Measurements from ENCODE around the gene FAM3A.

Gene FAM3A

DNA sequence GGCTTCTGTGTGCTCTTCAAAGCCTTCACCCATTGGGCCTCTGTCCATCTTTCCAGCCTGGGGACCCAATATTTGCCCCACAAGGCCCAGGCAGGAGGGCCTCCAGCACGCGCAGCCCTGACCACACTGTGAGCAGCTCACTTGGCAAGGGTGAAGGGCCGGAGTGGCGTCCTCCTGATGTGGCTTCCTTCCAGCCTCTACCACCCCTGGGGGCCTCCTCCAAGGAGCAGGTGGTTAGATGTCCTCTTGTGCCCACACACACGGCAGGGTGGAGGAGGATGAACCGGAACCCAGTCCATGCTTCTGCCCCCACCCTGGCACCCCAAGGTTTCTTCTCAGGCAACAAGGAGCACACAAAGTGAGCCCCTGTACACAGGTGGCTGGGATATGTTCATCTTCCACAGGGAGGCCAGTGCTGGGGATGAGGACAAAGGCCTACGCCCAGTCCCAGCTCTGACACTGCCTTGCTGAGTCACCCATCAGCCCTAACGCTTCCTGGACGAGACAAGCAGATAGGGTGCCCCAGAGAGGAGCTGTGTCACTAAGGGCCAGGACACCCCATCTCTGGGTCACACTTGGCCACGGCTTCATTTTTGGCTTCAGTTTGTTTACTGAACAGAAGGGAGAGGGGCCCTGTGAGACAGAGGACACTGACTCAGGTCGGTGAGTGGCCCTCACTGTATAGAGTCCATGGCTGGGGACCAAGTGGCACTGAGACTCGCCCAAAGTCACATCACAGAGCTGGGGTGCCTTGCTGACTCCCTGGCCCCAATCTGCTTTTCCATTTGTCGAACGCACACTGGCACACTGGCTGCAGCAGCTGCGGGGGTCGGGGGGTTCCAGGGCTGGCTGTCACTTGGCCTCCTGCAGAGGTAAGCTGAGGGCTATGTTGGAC is 31.5 kb downstream of the FAM3A start:
- Histone ChIP-seq H3K9me2 (replicated peaks; ENCODE audit: control insufficient read depth, low read length) (no peaks in the 10 kb centered on the region), H3K27me3 (ENCODE audit: control insufficient read depth, low read length) (no peaks in the 10 kb centered on the region), H3K27ac (ENCODE audit: low read depth, low read length) (no peak overlapping the region), H3K4me3 (ENCODE audit: low read length) (peak overlapping the region; percentile 68; the same call in 1 of the 2 replicates), H3K9me3 (ENCODE audit: control insufficient read depth, insufficient read depth, low read length) (no peaks in the 10 kb centered on the region), H3K4me2 (ENCODE audit: low read length) (peak overlapping the region; percentile 87), H3K79me2 (ENCODE audit: control insufficient read depth, low read length) (peaks cover 51% of the 10 kb centered on the region), H3K4me1 (ENCODE audit: control insufficient read depth, low read length) (peaks cover 67% of the 10 kb centered on the region), H3F3A (ENCODE audit: control insufficient read depth, insufficient read depth) (no peaks in the 10 kb centered on the region; the same call in 1 of the 2 replicates), H3K36me3 (ENCODE audit: control insufficient read depth, low read length) (peaks cover 32% of the 10 kb centered on the region), H4K20me1 (ENCODE audit: control insufficient read depth, insufficient read depth, low read depth, low read length) (no peaks in the 10 kb centered on the region)
- TF ChIP-seq EZH2phosphoT487 (IDR thresholded peaks at IDR 0.05; ENCODE audit: borderline replicate concordance, low read length): no peak
- TF ChIP-seq, protein P1, sequence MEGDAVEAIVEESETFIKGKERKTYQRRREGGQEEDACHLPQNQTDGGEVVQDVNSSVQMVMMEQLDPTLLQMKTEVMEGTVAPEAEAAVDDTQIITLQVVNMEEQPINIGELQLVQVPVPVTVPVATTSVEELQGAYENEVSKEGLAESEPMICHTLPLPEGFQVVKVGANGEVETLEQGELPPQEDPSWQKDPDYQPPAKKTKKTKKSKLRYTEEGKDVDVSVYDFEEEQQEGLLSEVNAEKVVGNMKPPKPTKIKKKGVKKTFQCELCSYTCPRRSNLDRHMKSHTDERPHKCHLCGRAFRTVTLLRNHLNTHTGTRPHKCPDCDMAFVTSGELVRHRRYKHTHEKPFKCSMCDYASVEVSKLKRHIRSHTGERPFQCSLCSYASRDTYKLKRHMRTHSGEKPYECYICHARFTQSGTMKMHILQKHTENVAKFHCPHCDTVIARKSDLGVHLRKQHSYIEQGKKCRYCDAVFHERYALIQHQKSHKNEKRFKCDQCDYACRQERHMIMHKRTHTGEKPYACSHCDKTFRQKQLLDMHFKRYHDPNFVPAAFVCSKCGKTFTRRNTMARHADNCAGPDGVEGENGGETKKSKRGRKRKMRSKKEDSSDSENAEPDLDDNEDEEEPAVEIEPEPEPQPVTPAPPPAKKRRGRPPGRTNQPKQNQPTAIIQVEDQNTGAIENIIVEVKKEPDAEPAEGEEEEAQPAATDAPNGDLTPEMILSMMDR (IDR thresholded peaks at IDR 0.05; ENCODE audit: low read depth, low read length, poor library complexity, severe bottlenecking): no peak

DNA sequence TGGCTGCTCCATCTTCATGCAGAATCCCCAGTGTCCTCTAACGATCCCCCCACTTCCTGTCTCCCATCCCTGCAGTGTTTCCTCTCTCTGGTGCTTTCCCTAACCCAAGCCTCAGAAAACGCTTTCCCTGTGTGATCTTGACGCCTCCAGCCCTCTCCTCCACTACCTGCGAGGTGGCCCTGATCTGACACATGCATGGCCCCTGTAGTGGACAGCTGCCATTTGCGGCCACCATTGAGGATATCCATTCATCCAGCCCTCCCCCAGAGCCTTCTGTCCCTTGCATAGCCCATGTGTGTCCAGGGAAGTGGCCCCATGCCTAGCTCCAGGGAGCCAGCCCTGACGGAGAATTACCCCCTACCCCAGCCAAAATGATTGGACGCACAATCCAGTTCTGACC is 32.7 kb downstream of the FAM3A start:
- no peak overlapping the region for H3K27ac ChIP-seq (ENCODE audit: low read depth, low read length)
- no peak overlapping the region for H3K4me3 ChIP-seq (ENCODE audit: low read length)
- H3K9me3 ChIP-seq (ENCODE audit: control insufficient read depth, insufficient read depth, low read length): no peaks in the 10 kb centered on the region
- no peaks in the 10 kb centered on the region; the same call in 1 of the 2 replicates for H3F3A ChIP-seq (ENCODE audit: control insufficient read depth, insufficient read depth)
- H3K79me2 ChIP-seq (ENCODE audit: control insufficient read depth, low read length): peaks cover 41% of the 10 kb centered on the region
- no peaks in the 10 kb centered on the region for H3K9me2 ChIP-seq (replicated peaks; ENCODE audit: control insufficient read depth, low read length)
- no peaks in the 10 kb centered on the region for H4K20me1 ChIP-seq (ENCODE audit: control insufficient read depth, insufficient read depth, low read depth, low read length)
- H3K36me3 ChIP-seq (ENCODE audit: control insufficient read depth, low read length): peaks cover 31% of the 10 kb centered on the region
- no peak for TF ChIP-seq EZH2phosphoT487 (IDR thresholded peaks at IDR 0.05; ENCODE audit: borderline replicate concordance, low read length)
- TF ChIP-seq, protein P1 (IDR thresholded peaks at IDR 0.05; ENCODE audit: low read depth, low read length, poor library complexity, severe bottlenecking): no peak
- no peaks in the 10 kb centered on the region for H3K27me3 ChIP-seq (ENCODE audit: control insufficient read depth, low read length)
- no peak overlapping the region for H3K4me2 ChIP-seq (ENCODE audit: low read length)
- peaks cover 60% of the 10 kb centered on the region for H3K4me1 ChIP-seq (ENCODE audit: control insufficient read depth, low read length)

DNA sequence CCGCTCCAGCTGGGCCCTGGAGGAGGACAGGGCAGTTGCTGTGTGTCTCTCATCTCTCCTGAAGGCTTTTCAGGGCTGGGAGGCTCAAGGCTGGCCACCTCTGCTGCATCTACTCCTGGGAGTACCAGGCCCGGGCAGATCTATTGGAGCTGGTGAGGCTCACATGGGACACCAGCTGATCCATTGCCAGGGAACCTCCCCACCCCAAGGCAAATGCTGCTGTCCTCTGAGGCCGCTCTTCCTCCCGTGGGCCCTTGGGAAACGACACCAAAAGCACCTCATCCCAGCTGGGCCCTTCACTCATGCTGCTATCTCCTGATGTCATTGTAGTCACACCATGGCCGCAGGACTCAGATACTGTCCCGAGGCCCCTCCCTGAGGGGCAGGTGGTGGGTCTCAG is 33.2 kb downstream of the FAM3A start:
- Histone ChIP-seq H4K20me1 (ENCODE audit: control insufficient read depth, insufficient read depth, low read depth, low read length) (no peaks in the 10 kb centered on the region), H3K27ac (ENCODE audit: low read depth, low read length) (no peak overlapping the region), H3K79me2 (ENCODE audit: control insufficient read depth, low read length) (peaks cover 41% of the 10 kb centered on the region), H3K9me3 (ENCODE audit: control insufficient read depth, insufficient read depth, low read length) (no peaks in the 10 kb centered on the region), H3K4me3 (ENCODE audit: low read length) (no peak overlapping the region), H3K9me2 (replicated peaks; ENCODE audit: control insufficient read depth, low read length) (no peaks in the 10 kb centered on the region), H3F3A (ENCODE audit: control insufficient read depth, insufficient read depth) (no peaks in the 10 kb centered on the region; the same call in 1 of the 2 replicates), H3K4me2 (ENCODE audit: low read length) (no peak overlapping the region; the same call in 1 of the 2 replicates), H3K27me3 (ENCODE audit: control insufficient read depth, low read length) (no peaks in the 10 kb centered on the region), H3K4me1 (ENCODE audit: control insufficient read depth, low read length) (peaks cover 64% of the 10 kb centered on the region), H3K36me3 (ENCODE audit: control insufficient read depth, low read length) (peaks cover 31% of the 10 kb centered on the region)
- TF ChIP-seq EZH2phosphoT487 (IDR thresholded peaks at IDR 0.05; ENCODE audit: borderline replicate concordance, low read length): no peak
- TF ChIP-seq, protein P1 (IDR thresholded peaks at IDR 0.05; ENCODE audit: low read depth, low read length, poor library complexity, severe bottlenecking): no peak

All from DOHH2 (cell line).